IMR-90 (cell line): ENCODE measurements around the gene RFX1. TPM values are rescaled to one million over a fixed set of nuclear protein-coding genes. Genes with fewer than 3 reads are reported as not detected.

Source experiments
- ATAC-seq: fragments of 200-7000 bp; cut with Tn5 transposase; 2 replicates; pipeline ENCODE4 v1.9.1; 2020; ENCODE audit warnings: low read depth, mild to moderate bottlenecking, moderate library complexity
- BruUV-seq: library from RNA; stranded (reverse); fragments of 400-500 nt; replicated peaks from 2 replicates; lab custom pipeline; 2021; lab: Mats Ljungman, UMichigan
- CTCF ChIA-PET: fragments of 300-600 bp; formaldehyde crosslinking; extraction: SDS; loops from one replicate; lab custom pipeline; 2021; ENCODE audit warnings: antibody characterized with exemption; lab: Yijun Ruan, JAX
- POLR2A ChIA-PET: fragments of 300-600 bp; sonication (Branson Sonifier 250); formaldehyde crosslinking; loops from one replicate; lab custom pipeline; 2022; ENCODE audit warnings: antibody characterized with exemption; ENCODE audit not compliant: unreplicated experiment; lab: Charles Lee
- DNase-seq: peaks from one replicate; pipeline ENCODE4 v3.0.0; 2013
- H2AFZ ChIP-seq: replicated peaks from 2 replicates; pipeline ENCODE3; 2013; ENCODE audit warnings: low read length, mild to moderate bottlenecking; ENCODE audit not compliant: poor library complexity
- H2AK5ac ChIP-seq: 2 replicates; pipeline ENCODE4 v1.6.1; 2013; ENCODE audit warnings: low read depth, low read length, inconsistent platforms
- H2AK9ac ChIP-seq: replicated peaks from 2 replicates; pipeline ENCODE3; 2013; ENCODE audit warnings: mild to moderate bottlenecking, low read depth, low read length, moderate library complexity; ENCODE audit not compliant: poor library complexity
- H2BK120ac ChIP-seq: 2 replicates; pipeline ENCODE4 v1.6.1; 2013; ENCODE audit warnings: low read depth, low read length, inconsistent platforms
- H2BK15ac ChIP-seq: 3 replicates; pipeline ENCODE4 v1.6.1; 2013; ENCODE audit warnings: low read depth, low read length, inconsistent platforms
- H2BK20ac ChIP-seq: 2 replicates; pipeline ENCODE4 v1.6.1; 2013; ENCODE audit warnings: low read depth, mild to moderate bottlenecking, inconsistent platforms, low read length, moderate library complexity
- H2BK5ac ChIP-seq: 2 replicates; pipeline ENCODE4 v1.6.1; 2013; ENCODE audit warnings: mild to moderate bottlenecking, low read depth, low read length, inconsistent platforms; ENCODE audit not compliant: poor library complexity, severe bottlenecking
- H3K14ac ChIP-seq: replicated peaks from 2 replicates; pipeline ENCODE4 v1.6.1; 2013; ENCODE audit warnings: low read depth, low read length, inconsistent platforms
- H3K18ac ChIP-seq: 2 replicates; pipeline ENCODE4 v1.6.1; 2013; ENCODE audit warnings: low read depth, low read length, control low read depth
- H3K23ac ChIP-seq: 2 replicates; pipeline ENCODE4 v1.6.1; 2013; ENCODE audit warnings: low read depth, low read length, inconsistent platforms
- H3K27ac ChIP-seq: 2 replicates; pipeline ENCODE4 v1.5.1; 2013; ENCODE audit warnings: mild to moderate bottlenecking, control low read depth, low read length; ENCODE audit not compliant: insufficient read depth
- H3K27me3 ChIP-seq: 2 replicates; pipeline ENCODE4 v1.6.1; 2013; ENCODE audit warnings: low read length; ENCODE audit not compliant: control insufficient read depth, insufficient read depth
- H3K36me3 ChIP-seq: 2 replicates; pipeline ENCODE4 v1.6.1; 2013; ENCODE audit warnings: low read length, mixed read lengths; ENCODE audit not compliant: control insufficient read depth, insufficient read depth
- H3K4ac ChIP-seq: 2 replicates; pipeline ENCODE4 v1.6.1; 2013; ENCODE audit warnings: low read depth, low read length, inconsistent platforms
- H3K4me1 ChIP-seq: 2 replicates; pipeline ENCODE4 v1.6.1; 2013; ENCODE audit warnings: low read length, mixed read lengths; ENCODE audit not compliant: control insufficient read depth, insufficient read depth
- H3K4me2 ChIP-seq: 2 replicates; pipeline ENCODE4 v1.6.1; 2013; ENCODE audit warnings: low read depth, mild to moderate bottlenecking, control low read depth, low read length, moderate library complexity
- H3K4me3 ChIP-seq: 2 replicates; pipeline ENCODE4 v1.5.1; 2013; ENCODE audit warnings: low read depth, mild to moderate bottlenecking, control low read depth, low read length, moderate library complexity; ENCODE audit not compliant: insufficient read depth
- H3K56ac ChIP-seq: 2 replicates; pipeline ENCODE4 v1.6.1; 2013; ENCODE audit warnings: low read length, inconsistent platforms; ENCODE audit not compliant: insufficient read depth; ENCODE audit errors: extremely low read depth
- H3K79me1 ChIP-seq, 2 experiments: 2 replicates each; pipeline ENCODE4 v1.6.1; 2013; ENCODE audit warnings: low read length in 2 of 2, inconsistent platforms in 1 of 2, low read depth in 1 of 2
- H3K9ac ChIP-seq: 2 replicates; pipeline ENCODE4 v1.6.1; 2013; ENCODE audit warnings: low read depth, low read length, control low read depth
- H3K9me1 ChIP-seq: 2 replicates; pipeline ENCODE4 v1.6.1; 2013; ENCODE audit warnings: low read length, inconsistent platforms; ENCODE audit not compliant: insufficient read depth
- H3K9me3 ChIP-seq: 2 replicates; pipeline ENCODE4 v1.6.1; 2013; ENCODE audit warnings: low read length; ENCODE audit not compliant: control insufficient read depth, insufficient read depth
- H4K20me1 ChIP-seq: 2 replicates; pipeline ENCODE4 v1.6.1; 2013; ENCODE audit warnings: low read length, inconsistent platforms; ENCODE audit not compliant: insufficient read depth
- H4K5ac ChIP-seq: 2 replicates; pipeline ENCODE4 v1.6.1; 2013; ENCODE audit warnings: mild to moderate bottlenecking, low read depth, low read length, control low read depth
- H4K8ac ChIP-seq, 2 experiments: 2 replicates each; pipeline ENCODE4 v1.6.1; 2013; ENCODE audit warnings: low read depth in 2 of 2, low read length in 2 of 2, control low read depth in 1 of 2, inconsistent platforms in 1 of 2
- H4K91ac ChIP-seq: 2 replicates; pipeline ENCODE4 v1.6.1; 2013; ENCODE audit warnings: low read depth, low read length, inconsistent platforms; ENCODE audit not compliant: insufficient read depth
- BHLHE40 ChIP-seq: fragments of 150-350 bp; IDR thresholded peaks from 2 replicates; pipeline ENCODE4 v1.6.1; 2016; ENCODE audit warnings: mild to moderate bottlenecking, low read depth, low read length
- CEBPB ChIP-seq: IDR thresholded peaks from 2 replicates; pipeline ENCODE4 v1.6.1; 2012; ENCODE audit warnings: low read depth, low read length, improper control_type of control experiment
- CHD1 ChIP-seq: IDR thresholded peaks from 2 replicates; pipeline ENCODE4 v1.6.1; 2012; ENCODE audit warnings: low read depth, low read length, improper control_type of control experiment
- CTCF ChIP-seq: conservative IDR thresholded peaks from 2 replicates; pipeline ENCODE4 v1.5.1; 2012; ENCODE audit warnings: mild to moderate bottlenecking, low read depth, low read length, improper control_type of control experiment
- ELK1 ChIP-seq: fragments of 150-350 bp; IDR thresholded peaks from 2 replicates; pipeline ENCODE4 v1.6.1; 2016; ENCODE audit warnings: low read depth, mild to moderate bottlenecking, low read length, moderate library complexity, borderline replicate concordance
- FOS ChIP-seq: fragments of 150-350 bp; IDR thresholded peaks from 2 replicates; pipeline ENCODE4 v1.6.1; 2016; ENCODE audit warnings: low read depth, low read length
- MAFK ChIP-seq: IDR thresholded peaks from 2 replicates; pipeline ENCODE4 v1.6.1; 2012; ENCODE audit warnings: low read depth, low read length, improper control_type of control experiment
- MAZ ChIP-seq: IDR thresholded peaks from 2 replicates; pipeline ENCODE4 v1.6.1; 2012; ENCODE audit warnings: low read depth, mild to moderate bottlenecking, low read length, improper control_type of control experiment, moderate library complexity, borderline replicate concordance
- MXI1 ChIP-seq: IDR thresholded peaks from 2 replicates; pipeline ENCODE4 v1.6.1; 2012; ENCODE audit warnings: low read depth, mild to moderate bottlenecking, low read length, moderate library complexity, borderline replicate concordance
- NFE2L2 ChIP-seq: fragments of 150-350 bp; IDR thresholded peaks from 2 replicates; pipeline ENCODE4 v1.6.1; 2016; ENCODE audit warnings: low read depth, mild to moderate bottlenecking, low read length
- RAD21 ChIP-seq: IDR thresholded peaks from 2 replicates; pipeline ENCODE4 v1.6.1; 2012; ENCODE audit warnings: low read length, improper control_type of control experiment
- RCOR1 ChIP-seq: IDR thresholded peaks from 2 replicates; pipeline ENCODE4 v1.6.1; 2012; ENCODE audit warnings: mild to moderate bottlenecking, low read length, improper control_type of control experiment; ENCODE audit not compliant: insufficient replicate concordance
- RFX5 ChIP-seq: IDR thresholded peaks from 2 replicates; pipeline ENCODE4 v1.8.0; 2012; ENCODE audit warnings: low read depth, mild to moderate bottlenecking, low read length, moderate library complexity
- SMC3 ChIP-seq: fragments of 150-350 bp; IDR thresholded peaks from 2 replicates; pipeline ENCODE4 v1.6.1; 2016; ENCODE audit warnings: low read depth, mild to moderate bottlenecking, antibody characterized with exemption, low read length, moderate library complexity
- WGBS, 2 experiments: methylation state at CpG; one replicate each; pipeline versions ENCODE4 v1.1.5 to v1.1.7; 2013; ENCODE audit warnings: missing lambda C conversion rate in 2 of 2; ENCODE audit not compliant: insufficient read length in 1 of 2; ENCODE audit errors: extremely low coverage in 2 of 2; 5-methylcytosine and 5-hydroxymethylcytosine counted together
- dilution Hi-C: fragments of 300-500 bp; cut with HindIII; formaldehyde crosslinking; loops from one replicate; pipeline ENCODE4 v1.14.3; 2018; ENCODE audit warnings: low sequenced_read_pairs; ENCODE audit not compliant: unreplicated experiment
- in situ Hi-C: fragments of 300-500 bp; cut with MboI; formaldehyde crosslinking; loops from 3 replicates; pipeline ENCODE4 v1.14.3; 2019; ENCODE audit warnings: low sequenced_read_pairs, inconsistent platforms, mixed read lengths
- intact Hi-C: fragments of 100-400 bp; cut with micrococcal nuclease; formaldehyde crosslinking; loops from 2 replicates; pipeline ENCODE4 v1.10.0; 2022
- polyA plus RNA-seq, 3 experiments: library from polyadenylated mRNA; depleted of rRNA; stranded (reverse); fragments of >200 nt; gene quantifications; 2 replicates each; pipeline ENCODE4 v1.2.3, GENCODE V29; 2012; ENCODE audit warnings: low replicate concordance in 1 of 3
- total RNA-seq: library from RNA; depleted of rRNA; stranded (reverse); fragments of >200 nt; gene quantifications from 2 replicates; pipeline ENCODE4 v1.2.3, GENCODE V29; 2012

Gene RFX1
- total and polyA plus RNA-seq, 2 of the 4 experiments (the other 2 are of a cell fraction), result 0.36 to 3.1 TPM

GRCh38 chr19:14054721-14055120, 48.6 kb upstream of the RFX1 start (continued):
- TF ChIP-seq NFE2L2 (no peak), BHLHE40 (no peak), RFX5 (no peak), RAD21 (no peak), MAFK (no peak), CEBPB (no peak)

DNA sequence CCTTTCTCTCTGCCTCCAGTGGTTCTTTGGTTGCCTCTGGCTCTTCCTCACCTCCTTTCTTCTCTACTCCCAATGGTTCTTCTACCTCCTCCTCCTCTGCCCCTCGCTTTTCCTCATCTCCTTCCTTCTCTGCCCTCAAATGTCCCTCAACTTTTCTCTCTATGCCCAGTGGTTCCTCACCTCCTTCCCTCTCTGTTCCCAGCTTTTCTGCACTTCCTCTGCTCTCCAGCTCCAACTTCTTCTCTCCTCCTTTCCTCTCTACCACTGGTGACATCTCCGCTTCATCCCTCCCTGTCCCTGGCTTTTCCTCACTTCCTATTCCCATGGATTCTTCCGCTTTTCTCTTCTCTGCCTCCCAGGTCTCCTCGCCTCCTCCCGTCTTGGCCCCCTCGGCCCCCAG, 48.0 kb upstream of the RFX1 start:
- Histone ChIP-seq H2AK9ac (no peak overlapping the region), H3K4me3 (no peak overlapping the region), H2BK5ac (no peak overlapping the region), H3K4ac (no peak overlapping the region), H2BK15ac (no peak overlapping the region), H3K27me3 (peaks cover 25% of the 10 kb centered on the region), H3K79me1 (no peaks in the 10 kb centered on the region), H3K27ac (no peak overlapping the region), H3K14ac (no peak overlapping the region), H2AK5ac (no peak overlapping the region), H3K9ac (no peak overlapping the region), H3K4me1 (peaks cover 1% of the 10 kb centered on the region; the same call in 1 of the 2 replicates), H3K23ac (no peak overlapping the region), H4K8ac (no peak overlapping the region), H3K36me3 (no peaks in the 10 kb centered on the region), H3K9me1 (no peaks in the 10 kb centered on the region), H3K18ac (no peak overlapping the region), H4K91ac (no peak overlapping the region), H4K5ac (no peak overlapping the region), H4K20me1 (no peaks in the 10 kb centered on the region), H3K56ac (no peak overlapping the region), H2BK120ac (no peak overlapping the region), H2BK20ac (no peak overlapping the region), H3K9me3 (peaks cover 2% of the 10 kb centered on the region; the same call in 1 of the 2 replicates), H2AFZ (no peak overlapping the region), H3K4me2 (no peak overlapping the region)
- 70% methylated on average over 6 of the region's 6 CpGs; no CpG with 5 or more reads in 1 of the 2 experiments for WGBS, 2 experiments
- DNase-seq, result no peak
- TF ChIP-seq RCOR1, result no peak
- TF ChIP-seq MXI1, result no peak
- no peak for TF ChIP-seq MAZ
- no peak for TF ChIP-seq FOS
- TF ChIP-seq RAD21, result no peak
- no peak for TF ChIP-seq NFE2L2
- no peak for TF ChIP-seq CHD1
- TF ChIP-seq CTCF, result no peak
- no peak for TF ChIP-seq MAFK
- TF ChIP-seq SMC3, result no peak
- TF ChIP-seq CEBPB, result no peak
- TF ChIP-seq ELK1, result no peak
- no peak for TF ChIP-seq RFX5
- TF ChIP-seq BHLHE40, result no peak
- CTCF ChIA-PET, result interaction anchor here (0.5 kb wide), 1 partner anchor 254 kb away, joined by 3 read pairs; no protein-coding TSS in a partner anchor
- POLR2A ChIA-PET, result no interaction called here
- intact Hi-C loops (no loop called here), dilution Hi-C loops (no loop called here), in situ Hi-C loops (no loop called here)
- BruUV-seq, result no TSS peak
- ATAC-seq, result no peak
